ENCODE measurements around the gene NUP50. TPM values are rescaled to one million over a fixed set of nuclear protein-coding genes. Genes with fewer than 3 reads are reported as not detected.

Gene NUP50, protein sequence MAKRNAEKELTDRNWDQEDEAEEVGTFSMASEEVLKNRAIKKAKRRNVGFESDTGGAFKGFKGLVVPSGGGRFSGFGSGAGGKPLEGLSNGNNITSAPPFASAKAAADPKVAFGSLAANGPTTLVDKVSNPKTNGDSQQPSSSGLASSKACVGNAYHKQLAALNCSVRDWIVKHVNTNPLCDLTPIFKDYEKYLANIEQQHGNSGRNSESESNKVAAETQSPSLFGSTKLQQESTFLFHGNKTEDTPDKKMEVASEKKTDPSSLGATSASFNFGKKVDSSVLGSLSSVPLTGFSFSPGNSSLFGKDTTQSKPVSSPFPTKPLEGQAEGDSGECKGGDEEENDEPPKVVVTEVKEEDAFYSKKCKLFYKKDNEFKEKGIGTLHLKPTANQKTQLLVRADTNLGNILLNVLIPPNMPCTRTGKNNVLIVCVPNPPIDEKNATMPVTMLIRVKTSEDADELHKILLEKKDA
- polyA plus RNA-seq (ENCODE audit: insufficient read depth in 1 of 5, insufficient read length in 5 of 5, low replicate concordance in 1 of 5) = 10 to 100 TPM; 38.6 to 58.2 (median 45.6) TPM
- long read RNA-seq, donor 1, full-length matches to known transcripts = 8 of 18 reads
- long read RNA-seq, donor 1, partial matches to known transcripts = 10 of 18 reads
- long read RNA-seq, donor 1, other reads (novel, unspliced or antisense) = 0 of 18 reads
- long read RNA-seq, donor 2, full-length matches to known transcripts = 2 of 46 reads
- long read RNA-seq, donor 2, partial matches to known transcripts = 44 of 46 reads
- long read RNA-seq, donor 2, other reads (novel, unspliced or antisense) = 0 of 46 reads
- long read RNA-seq, donor 3, full-length matches to known transcripts = 4 of 4 reads
- long read RNA-seq, donor 3, partial matches to known transcripts = 0 of 4 reads
- long read RNA-seq, donor 3, other reads (novel, unspliced or antisense) = 0 of 4 reads
- long read RNA-seq, donor 4, full-length matches to known transcripts = 3 of 3 reads
- long read RNA-seq, donor 4, partial matches to known transcripts = 0 of 3 reads
- long read RNA-seq, donor 4, other reads (novel, unspliced or antisense) = 0 of 3 reads
- long read RNA-seq, donor 5, full-length matches to known transcripts = 13 of 13 reads
- long read RNA-seq, donor 5, partial matches to known transcripts = 0 of 13 reads
- long read RNA-seq, donor 5, other reads (novel, unspliced or antisense) = 0 of 13 reads
- long read RNA-seq, donor 6, full-length matches to known transcripts = 13 of 13 reads
- long read RNA-seq, donor 6, partial matches to known transcripts = 0 of 13 reads
- long read RNA-seq, donor 6, other reads (novel, unspliced or antisense) = 0 of 13 reads
- long read RNA-seq, donor 7, full-length matches to known transcripts = 8 of 8 reads
- long read RNA-seq, donor 7, partial matches to known transcripts = 0 of 8 reads
- long read RNA-seq, donor 7, other reads (novel, unspliced or antisense) = 0 of 8 reads
- long read RNA-seq, donor 8, full-length matches to known transcripts = 3 of 3 reads
- long read RNA-seq, donor 8, partial matches to known transcripts = 0 of 3 reads
- long read RNA-seq, donor 8, other reads (novel, unspliced or antisense) = 0 of 3 reads

DNA sequence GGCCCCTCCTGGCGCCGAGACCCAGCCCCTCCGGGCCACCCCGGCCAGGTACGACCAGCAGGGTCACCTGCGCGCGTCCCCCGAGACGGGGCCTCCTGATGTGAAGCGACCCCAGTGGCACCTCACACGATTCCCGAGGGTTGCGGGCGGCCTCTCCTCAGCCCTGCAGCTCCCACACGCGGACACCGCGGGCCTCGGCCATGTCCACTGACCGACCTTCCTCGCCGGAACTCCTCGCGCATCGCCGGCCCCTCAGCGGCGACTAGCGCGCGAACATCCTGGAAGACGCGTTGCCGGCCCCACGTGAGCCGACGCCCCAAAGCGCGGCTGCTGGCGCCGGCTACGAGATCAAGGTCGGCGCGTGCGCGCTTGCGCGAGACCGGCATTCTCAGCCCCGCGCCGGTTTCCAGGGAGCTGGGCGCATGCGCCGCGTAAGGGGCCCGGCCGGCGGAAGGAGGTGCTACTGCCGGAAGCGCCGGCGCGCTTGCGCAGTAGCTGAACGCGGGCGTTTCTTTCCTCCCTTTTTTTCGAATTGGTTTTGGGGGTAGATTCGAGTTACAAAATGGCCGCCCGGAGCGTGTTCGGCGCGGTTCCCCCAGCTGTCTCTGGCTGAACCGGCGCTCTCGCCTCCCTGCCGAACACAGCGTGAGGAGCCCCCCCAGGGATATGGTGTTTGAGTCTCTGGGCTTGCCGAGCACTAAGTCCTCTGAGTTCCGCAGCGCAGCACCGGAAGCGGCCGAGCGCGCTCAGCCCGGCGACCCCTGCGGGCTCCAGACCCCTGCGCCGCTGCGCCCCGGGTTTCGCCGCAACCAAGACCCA lies at the start of gene NUP50:
Gene NUP50 (plus strand): TSS at position 475 of the 819 bp plus-strand sequence. CDS start 4,253 bp downstream, outside the sequence.
- peak; percentile 97 to 98 for DNase-seq

DNA sequence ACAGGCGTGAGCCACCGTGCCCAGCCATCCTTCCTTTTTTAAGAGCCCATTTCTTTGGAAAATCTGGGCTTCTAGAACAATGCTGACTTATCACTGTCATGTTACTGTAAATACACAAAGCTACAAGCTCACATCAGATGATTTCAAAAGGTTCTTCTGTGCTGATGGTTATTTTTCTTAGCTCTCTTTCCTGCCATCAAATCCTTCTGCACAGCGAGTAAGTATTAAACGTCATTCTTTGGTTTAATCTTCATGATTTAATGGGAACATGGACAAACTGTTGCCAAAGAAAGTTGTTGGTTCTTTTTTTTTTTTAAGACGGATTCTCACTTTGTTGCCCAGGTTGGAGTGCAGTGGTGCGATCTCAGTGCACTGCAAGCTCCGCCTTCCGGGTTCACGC lies 43.3 kb upstream of the NUP50 start:
- DNase-seq = no peak

DNA sequence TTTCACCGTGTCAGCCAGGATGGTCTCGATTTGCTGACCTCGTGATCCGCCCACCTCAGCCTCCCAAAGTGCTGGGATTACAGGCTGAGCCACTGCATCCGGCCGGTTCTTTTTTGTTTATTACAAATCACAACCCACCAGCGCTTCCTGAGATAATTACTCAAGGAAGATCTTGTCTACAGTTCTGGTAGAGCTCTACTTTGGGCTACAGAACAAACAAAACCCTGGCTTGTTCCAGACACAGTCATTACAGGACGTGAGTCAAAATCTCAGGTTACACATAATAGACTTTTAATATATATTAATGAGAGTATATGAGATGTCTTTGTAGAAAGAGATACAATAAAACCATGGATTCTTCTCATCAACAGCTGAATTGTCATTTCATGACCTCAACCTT lies 42.8 kb upstream of the NUP50 start:
- DNase-seq = no peak

DNA sequence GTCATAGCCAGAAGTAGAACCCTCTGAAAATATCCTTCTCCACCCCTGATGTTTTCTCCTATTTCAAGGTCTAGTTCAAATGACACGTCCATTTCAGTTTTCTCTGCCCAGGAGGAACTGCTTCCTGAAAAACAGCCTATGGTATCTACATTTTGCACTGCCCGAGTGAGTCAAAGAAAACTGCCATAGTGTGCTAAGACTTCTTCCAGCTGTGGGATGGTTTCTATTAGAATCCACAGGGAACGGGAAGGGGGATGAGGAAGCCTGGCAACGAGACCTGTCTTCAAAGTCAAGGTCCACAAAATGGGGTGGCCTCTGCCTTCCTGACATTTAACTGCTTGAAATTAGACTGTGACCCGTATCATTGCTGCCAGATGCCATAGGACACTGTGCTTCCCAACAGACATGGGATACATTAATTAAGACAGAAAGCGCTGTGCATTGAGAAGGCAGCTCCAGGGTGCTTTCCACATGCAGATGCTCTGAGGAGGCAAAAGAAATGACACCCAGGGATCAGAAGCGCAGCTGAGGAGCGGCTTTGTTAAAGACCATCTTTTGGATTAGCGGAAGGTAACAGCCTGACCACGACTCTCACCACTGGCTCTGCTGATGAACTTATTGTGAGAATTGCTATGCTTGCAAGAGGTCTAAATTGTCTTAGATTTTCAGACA lies 39.4 kb upstream of the NUP50 start:
- no peak for DNase-seq

DNA sequence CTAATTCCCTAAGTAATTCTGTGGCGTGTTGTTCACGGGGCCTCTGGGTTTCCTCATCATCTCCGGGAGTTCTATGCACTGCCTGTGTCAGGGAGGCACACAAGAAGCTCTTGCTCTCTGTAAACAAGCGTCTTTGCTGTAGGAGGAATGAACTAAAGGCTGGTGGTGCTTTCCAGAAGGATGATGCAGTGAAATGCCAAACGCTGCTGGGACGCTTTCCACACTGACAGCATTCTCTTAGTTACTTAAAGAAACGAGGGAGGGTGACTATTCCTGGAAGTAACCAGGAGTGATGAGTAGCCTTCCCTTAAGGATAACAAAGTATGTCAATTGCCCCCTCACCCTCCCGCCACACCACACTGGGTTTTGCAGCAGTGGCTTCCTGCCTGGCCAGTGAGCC lies 38.5 kb upstream of the NUP50 start:
- DNase-seq = no peak

DNA sequence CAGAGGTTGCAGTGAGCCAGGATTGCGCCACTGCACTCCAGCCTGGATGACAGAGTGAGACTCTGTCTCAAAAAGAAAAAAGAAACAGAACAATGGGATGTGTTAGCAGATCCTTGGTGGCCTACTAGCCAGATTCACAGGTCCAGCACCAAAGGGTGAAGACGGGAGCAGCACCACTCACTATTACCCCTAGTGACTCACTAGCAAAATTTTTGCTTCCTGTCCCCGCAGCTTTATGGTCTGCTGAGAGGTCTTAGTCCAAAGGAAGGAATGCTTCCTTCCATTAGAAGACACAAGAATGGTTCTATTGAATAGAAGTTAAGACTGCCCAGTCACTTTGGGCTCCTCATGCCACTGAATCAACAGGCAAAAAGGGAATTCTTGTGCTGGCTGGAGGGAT lies 35.9 kb upstream of the NUP50 start:
- DNase-seq = no peak

DNA sequence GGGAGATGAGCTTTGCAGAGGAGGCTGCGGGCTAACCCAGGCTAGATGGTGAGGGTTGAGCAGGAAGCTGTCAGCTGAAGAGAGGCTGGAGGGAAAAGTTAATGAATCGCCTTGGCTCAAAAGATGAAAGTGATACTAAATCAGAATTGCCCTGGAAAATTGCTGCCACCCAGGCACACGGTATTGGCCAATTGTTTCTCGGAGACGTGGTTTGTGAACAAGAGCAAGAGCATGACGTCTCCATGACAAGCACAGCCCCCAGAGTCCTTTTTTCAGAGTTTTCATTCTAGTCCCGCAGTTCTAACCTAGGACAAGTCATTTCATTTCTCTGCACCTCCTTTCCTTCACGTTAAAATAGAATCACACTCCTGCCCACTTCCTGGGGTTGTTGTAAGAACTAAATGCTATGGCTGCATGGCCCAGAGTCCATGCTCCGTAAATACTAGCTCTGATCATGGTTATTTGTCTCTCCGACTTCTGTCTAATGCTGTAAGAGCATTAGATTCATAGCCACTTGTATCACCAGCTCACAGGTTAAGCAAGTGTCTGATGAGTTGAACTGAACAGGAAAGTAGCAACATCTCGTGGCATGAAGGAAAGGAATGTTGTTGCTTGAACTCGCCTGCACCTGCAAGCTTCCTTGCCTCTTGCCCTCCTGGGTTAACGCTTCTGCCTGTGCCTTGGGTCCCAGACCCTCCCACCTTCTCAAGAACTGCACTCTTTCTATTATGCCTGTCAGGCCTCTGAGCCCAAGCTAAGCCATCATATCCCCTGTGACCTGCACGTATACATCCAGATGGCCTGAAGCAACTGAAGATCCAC lies 33.8 kb upstream of the NUP50 start:
- DNase-seq = no peak

DNA sequence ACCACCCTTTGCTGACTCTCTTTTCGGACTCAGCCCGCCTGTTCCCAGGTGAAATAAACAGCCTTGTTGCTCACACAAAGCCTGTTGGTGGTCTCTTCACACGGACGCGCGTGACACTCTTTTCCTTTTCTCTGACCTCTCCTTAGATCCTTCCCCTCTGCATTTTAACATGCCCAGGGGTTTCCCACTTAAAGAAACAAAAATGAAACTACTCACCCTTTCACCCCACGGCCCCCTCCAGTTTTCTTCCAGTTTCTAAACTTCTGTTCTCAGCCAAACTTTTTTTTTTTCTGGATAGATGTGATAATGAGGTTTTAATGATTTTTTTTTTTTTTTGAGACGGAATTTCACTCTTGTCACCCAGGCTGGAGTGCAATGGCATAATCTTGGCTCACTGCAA lies 32.8 kb upstream of the NUP50 start:
- DNase-seq = no peak

DNA sequence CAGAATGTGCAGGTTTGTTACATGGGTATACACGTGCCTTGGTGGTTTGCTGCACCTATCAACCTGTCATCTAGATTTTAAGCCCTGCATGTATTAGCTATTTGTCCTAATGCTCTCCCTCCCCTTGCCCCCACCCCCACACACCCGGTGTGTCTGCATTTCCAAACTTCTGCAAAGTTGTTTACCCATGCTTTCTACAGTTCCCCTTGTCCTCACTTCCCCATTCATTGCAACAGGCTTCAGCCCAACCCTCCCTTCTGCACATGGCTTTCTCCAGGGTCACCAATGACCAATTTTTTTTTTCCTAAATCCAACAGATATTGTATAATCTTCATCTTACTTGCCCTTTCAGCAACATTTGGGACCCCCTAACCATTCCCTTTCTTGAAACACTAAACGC lies 32.0 kb upstream of the NUP50 start:
- DNase-seq = no peak

DNA sequence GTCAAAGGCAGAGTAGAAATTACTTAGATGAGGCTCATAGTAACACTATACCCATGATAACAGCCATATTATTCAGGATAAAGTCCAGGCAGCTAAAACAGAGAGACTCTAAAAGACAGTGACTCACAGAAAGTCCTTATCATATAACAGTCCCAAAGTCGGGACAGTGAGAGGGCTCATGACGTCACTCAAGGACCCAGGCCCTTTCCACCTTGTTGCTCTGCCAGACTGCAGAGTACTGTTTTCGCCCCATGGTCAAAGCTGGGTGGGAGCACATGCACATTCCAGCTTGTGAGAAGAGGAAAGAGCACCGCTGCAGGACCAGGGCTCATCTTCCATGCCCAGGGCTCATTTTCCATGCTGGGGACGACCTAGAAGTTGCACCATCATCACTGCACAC lies 29.4 kb upstream of the NUP50 start:
- no peak for DNase-seq

DNA sequence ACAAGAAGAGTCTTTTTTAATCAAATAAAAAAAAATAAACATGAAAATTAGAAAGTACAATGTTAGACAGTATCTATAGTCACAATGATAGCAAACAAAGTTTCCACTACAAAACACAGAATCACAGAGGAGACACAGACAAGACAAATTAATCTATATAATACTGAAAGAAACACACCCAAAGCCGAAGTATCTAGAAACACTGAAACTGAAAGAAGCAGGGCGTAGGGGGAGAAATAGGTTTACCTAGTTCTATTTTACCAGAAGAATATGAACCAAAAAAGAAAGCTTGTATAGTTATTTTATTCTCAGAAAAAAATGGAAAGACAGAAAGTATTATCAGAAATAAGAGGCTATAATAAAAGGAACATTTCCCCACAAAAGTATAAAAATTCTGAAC lies 27.1 kb upstream of the NUP50 start:
- no peak for DNase-seq

DNA sequence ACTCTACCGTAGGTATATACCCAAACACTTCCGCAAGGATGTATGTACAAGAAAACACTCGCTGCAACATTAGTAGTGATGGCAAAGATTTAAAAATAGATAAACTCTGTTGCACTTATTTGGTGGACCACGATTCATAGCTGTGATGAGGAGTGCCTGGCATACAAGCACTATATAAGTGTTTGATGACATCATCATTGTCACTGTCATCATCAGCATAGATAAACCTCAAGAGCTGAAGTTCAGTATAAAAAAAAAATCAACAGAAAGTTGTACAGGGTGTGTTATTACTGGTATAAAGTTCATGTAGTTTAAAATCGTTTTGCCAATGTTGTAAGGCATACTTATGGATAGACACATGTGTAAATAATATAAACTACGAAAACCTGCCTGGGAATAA lies 24.0 kb upstream of the NUP50 start:
- no peak for DNase-seq

DNA sequence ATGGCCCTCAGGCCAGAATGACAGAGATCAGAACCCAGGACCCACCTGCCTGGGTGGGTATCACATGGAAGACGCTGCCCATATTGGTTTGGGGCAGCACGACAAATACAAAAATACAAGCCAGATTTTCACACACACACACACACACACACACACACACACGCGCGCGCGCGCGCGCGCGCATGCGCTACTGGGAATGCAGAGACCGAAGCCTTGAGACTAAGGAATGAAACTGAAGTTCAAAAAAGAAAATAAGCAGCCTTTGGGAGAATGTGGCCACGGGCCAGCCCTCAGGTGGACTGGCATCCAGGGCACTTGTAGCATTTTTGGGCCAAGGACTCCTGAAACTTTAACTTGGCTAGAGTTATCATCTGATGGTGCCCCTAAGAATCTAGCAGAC lies 21.3 kb upstream of the NUP50 start:
- no peak for DNase-seq

DNA sequence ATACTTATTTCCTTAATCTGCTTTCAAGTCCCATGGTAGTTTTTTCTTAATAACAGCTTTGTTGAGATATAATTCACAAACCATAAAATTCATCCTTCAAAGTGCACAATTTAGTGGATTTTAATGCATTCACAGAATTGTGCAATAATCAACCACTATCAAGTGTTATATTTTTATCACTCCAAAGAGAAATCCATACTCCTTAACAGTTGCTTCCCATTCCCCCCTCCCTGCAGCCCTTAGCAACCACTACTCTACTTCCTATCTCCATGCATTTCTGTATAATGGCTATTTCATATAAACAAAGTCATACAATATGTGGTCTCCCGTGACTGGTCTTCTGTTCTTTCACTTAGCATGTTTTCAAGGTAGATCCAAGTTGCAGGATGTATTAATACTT lies 18.8 kb upstream of the NUP50 start:
- DNase-seq = no peak

DNA sequence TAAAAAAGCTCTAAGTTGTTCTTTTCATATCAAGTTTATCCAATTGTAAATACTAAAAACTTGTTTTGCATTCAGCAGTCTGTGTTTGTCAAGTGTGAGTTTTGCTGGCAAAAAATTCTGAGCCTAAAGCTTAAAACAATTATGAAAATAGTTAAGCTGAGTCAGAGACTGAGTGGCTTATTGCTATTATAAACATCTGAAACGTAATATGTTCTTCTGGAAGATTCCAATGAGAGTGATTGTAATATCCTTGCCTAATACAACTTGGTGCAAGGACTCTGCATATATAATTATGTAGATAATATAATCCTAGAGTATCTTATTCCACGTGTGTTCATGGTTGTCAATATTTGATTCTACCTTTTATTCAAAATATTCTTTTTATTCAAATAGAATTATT lies 14.1 kb upstream of the NUP50 start:
- DNase-seq = no peak

DNA sequence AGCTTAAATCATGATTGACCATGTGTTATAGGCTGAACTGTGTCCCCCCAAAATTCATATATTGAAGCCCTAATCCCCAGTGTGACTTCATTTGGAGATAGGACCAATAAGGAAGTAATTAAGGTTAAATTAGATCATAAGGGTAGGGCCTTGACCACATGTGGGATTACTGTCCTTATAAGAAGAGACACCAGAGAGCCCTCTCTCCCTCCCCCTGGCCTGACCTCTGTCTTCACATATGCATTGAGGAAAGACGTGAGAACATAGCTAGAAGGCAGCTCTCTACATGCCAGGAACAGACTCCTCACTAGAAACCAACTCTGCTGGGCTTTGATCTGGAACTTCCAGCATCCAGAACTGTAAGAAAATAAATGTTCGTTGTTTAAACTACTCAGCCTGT lies 13.6 kb upstream of the NUP50 start:
- no peak for DNase-seq

DNA sequence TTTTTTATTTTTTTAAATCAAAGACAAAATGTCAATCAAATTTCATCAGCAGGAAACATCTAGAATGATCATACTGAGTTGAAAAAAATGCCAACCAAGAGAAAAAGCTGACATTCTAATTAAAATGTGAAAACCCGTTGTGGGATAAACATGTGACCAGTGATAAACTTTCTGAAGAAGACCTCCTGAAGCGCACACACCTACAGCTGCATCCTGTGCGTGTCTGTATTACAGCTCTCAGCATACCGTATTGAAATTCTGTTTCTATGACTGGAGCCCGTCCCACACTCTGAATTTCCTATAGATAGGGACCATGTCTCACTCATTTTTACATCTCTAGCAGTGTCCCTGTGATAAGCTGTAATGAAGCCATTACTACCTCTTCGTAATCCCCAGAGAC lies 12.2 kb upstream of the NUP50 start:
- DNase-seq = no peak

DNA sequence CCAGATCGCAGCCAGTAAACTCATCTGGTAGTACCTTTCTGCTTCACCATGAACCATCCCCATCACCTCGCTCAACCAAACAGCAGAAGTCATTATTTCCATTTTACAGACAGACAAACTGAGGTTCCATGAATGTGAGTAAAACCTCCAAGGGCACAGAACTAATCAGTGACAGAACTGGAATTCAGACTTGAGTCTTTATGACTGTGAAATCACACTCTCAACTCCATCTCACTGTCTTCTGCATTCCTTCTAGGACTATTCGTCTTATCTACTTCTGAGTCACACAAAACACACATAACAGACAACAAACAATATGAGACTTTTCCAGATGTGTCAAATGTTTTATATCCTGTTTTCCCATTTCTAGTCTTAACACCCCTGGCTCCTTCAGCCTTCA lies 9.3 kb upstream of the NUP50 start:
- DNase-seq = no peak

Data from right lung (tissue), 10 donors.